Activated T-cell treated with anti-CD3 and anti-CD28 coated beads for 48 hours (primary cell): ENCODE measurements around the gene KRTAP22-2.

Source experiments
- DNase-seq: peaks from one replicate; pipeline ENCODE4 v3.0.0-alpha.2; 2020; ENCODE audit warnings: low read depth

Gene KRTAP22-2

GRCh38 chr21:30563072-30563471 is 27.1 kb downstream of the KRTAP22-2 start:
- DNase-seq: no peak

DNA sequence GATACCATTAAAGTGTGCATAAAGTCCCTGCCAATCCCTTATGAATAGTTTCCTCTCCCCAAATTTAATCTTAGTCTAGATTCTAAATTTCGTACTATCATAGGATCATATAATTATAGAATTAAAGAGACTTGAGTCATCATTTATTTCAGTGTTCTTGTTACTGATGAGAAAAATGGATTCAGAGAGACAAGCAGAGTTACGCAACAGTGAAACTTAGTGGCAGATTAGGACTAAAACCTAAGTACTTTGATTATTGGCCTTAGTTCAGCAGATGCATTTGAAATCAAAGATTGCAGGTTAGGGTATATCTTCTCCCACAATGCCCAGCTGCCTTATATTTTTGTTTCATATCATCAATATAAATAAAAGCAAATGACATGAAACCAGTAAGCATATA is 28.2 kb downstream of the KRTAP22-2 start:
- no peak for DNase-seq

DNA sequence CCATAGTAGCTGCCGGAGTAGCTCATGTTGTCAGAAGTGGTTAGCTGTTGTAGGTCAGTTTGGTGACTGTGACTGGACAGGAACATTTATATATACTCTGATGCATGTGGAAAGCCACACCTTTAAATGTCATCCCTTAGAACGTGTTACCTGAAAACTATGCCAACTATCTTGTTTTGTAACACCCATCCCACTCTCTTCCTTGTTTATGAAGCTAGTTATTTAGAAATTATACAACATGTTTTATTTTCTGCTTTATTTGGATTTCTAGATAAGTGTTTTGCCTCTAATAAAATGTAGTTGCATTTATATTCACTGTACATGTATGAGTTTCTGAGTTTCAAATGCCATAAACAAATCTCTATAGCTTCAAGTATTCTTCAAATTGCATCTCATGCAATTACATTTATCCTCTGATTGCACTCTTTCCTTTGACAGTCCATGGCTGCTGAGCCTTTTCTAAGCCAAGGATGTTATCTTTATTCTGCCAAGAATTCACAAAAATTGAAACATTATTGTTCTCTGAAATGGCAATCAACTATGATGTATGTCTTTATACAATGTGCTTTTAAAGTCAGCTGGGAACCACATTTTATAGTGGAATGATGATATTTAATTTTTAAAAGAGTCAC is 28.8 kb downstream of the KRTAP22-2 start, which contains the start of gene KRTAP19-7:
Gene KRTAP19-7, minus strand, starts transcription at position 51 of the 632 bp plus-strand sequence. Its CDS starts 25 bp downstream, at position 26.
- no peak for DNase-seq

- DNase-seq: no peak
Observed at GRCh38 chr21:30555095-30555494, 35.1 kb downstream of the KRTAP22-2 start.

DNA sequence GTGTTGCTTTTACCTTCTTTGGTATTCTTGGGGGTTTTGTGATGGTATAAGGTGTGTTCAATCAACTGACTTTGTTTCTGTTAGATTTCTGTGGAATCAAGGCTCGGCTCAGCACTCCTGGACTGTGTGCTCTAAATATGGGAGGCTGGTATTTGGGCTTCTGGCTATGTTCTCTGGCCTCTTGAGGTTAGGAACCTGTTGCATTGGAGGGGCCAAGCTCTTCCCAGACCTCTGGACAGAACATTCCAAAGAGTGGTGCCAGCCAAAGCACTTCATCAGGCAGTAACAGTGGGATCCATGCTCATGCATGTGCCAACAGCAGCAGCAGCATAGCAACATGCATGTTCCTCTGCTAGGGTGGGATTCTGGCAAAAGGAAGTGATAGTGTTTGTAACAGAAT is 37.4 kb downstream of the KRTAP22-2 start:
- DNase-seq: no peak

DNA sequence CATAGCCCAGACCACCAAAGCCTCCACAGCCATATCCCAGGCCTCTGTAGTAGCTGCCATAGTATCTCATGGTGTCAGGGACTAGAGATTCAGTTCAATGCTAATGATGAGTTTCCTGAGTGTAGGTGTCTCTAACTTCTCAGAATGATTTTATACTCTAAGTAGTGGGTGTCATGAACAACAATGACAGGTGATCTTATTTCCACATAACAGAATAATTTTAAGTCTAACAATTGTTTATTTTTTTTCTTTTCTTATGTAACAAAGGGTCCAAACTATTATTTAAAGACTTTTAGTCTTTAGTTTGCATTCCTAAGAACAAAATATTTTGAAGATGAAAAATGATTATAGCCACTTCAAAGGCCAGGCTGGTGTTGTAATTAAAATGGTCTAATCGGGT is 48.4 kb downstream of the KRTAP22-2 start, which contains the start of gene KRTAP19-6:
Gene KRTAP19-6, minus strand, starts transcription at position 101 of the 400 bp plus-strand sequence. Its CDS starts 31 bp downstream, at position 70.
- no peak for DNase-seq
